K562 (cell line): ENCODE measurements around the gene TRAF1. TPM values are rescaled to one million over a fixed set of nuclear protein-coding genes. Genes with fewer than 3 reads are reported as not detected.

ENCODE experiments used
- ATAC-seq: fragments of 200-7000 bp; cut with Tn5 transposase; 3 replicates; pipeline ENCODE4 v1.9.1; 2020; ENCODE audit warnings: moderate library complexity
- BruUV-seq: library from RNA; stranded (reverse); fragments of 400-500 nt; replicated peaks from 2 replicates; lab custom pipeline; 2021; lab: Mats Ljungman, UMichigan
- CTCF ChIA-PET: fragments of 300-600 bp; formaldehyde crosslinking; extraction: SDS; loops from one replicate; lab custom pipeline; 2021; ENCODE audit warnings: low intra/inter-chr PET ratio; lab: Yijun Ruan, JAX
- POLR2A ChIA-PET: fragments of 300-600, 350-650 bp; sonication (Branson Sonifier 250); formaldehyde crosslinking; extraction: SDS; loops from one replicate; lab custom pipeline; 2021; ENCODE audit warnings: antibody characterized with exemption, inconsistent platforms; lab: Yijun Ruan, JAX
- DNase-seq, 4 experiments: peaks; one replicate each; pipeline versions ENCODE4 v3.0.0 to v3.0.0-alpha.2; 2011 to 2018; ENCODE audit warnings: low spot score in 3 of 4, mixed read lengths in 3 of 4; ENCODE audit errors: extremely low read depth in 1 of 4
- FAIRE-seq: peaks from 2 replicates; lab custom pipeline; 2011; peaks lifted over from hg19 to GRCh38; lab: Jason Lieb, UNC
- H2AFZ ChIP-seq: 2 replicates; pipeline ENCODE4 v1.6.0; 2011; ENCODE audit warnings: low read depth, low read length, control low read depth, inconsistent platforms
- H3K27ac ChIP-seq: fragments of 200-600 bp; 3 replicates; pipeline ENCODE4 v1.8.0; 2011; ENCODE audit warnings: low read depth, mild to moderate bottlenecking, control low read depth, inconsistent platforms, low read length, moderate library complexity, mixed read lengths; ENCODE audit errors: extremely low read depth
- H3K27me3 ChIP-seq, 2 experiments: fragments of 300-600 bp in 1 of 2; 2 replicates in 1 of 2; 3 replicates in 1 of 2; pipeline versions ENCODE4 v1.6.0 to v1.8.0; 2011; ENCODE audit warnings: inconsistent platforms in 2 of 2, low read length in 2 of 2, mild to moderate bottlenecking in 1 of 2, mixed read lengths in 1 of 2, moderate library complexity in 1 of 2; ENCODE audit not compliant: control insufficient read depth in 2 of 2, insufficient read depth in 2 of 2
- H3K36me3 ChIP-seq: fragments of 300-600 bp; 3 replicates; pipeline ENCODE4 v1.8.0; 2011; ENCODE audit warnings: mild to moderate bottlenecking, low read length, inconsistent platforms; ENCODE audit not compliant: control insufficient read depth, insufficient read depth
- H3K4me1 ChIP-seq, 2 experiments: fragments of 200-600 bp in 1 of 2; replicated peaks in 1 of 2; 2 replicates in 1 of 2; 3 replicates in 1 of 2; pipeline versions ENCODE4 v1.5.1 to v1.8.0; 2011; ENCODE audit warnings: inconsistent platforms in 2 of 2, low read length in 2 of 2, mild to moderate bottlenecking in 1 of 2, mixed read lengths in 1 of 2, moderate library complexity in 1 of 2; ENCODE audit not compliant: control insufficient read depth in 2 of 2, insufficient read depth in 2 of 2
- H3K4me2 ChIP-seq: 2 replicates; pipeline ENCODE4 v1.6.1; 2011; ENCODE audit warnings: low read length, control low read depth, inconsistent platforms, mixed read lengths; ENCODE audit not compliant: insufficient read depth
- H3K4me3 ChIP-seq: fragments of 200-600 bp; sonication (generic), shearing (Covaris generic); 2 replicates; pipeline ENCODE4 v1.5.1; 2016; ENCODE audit warnings: control low read depth, inconsistent platforms
- H3K79me2 ChIP-seq: fragments of 200-600 bp; 3 replicates; pipeline ENCODE4 v1.8.0; 2011; ENCODE audit warnings: low read length, inconsistent platforms; ENCODE audit not compliant: control insufficient read depth, insufficient read depth
- H3K9ac ChIP-seq, 2 experiments: 2 replicates each; pipeline versions ENCODE4 v1.6.0 to v1.6.1; 2011; ENCODE audit warnings: low read depth in 2 of 2, low read length in 2 of 2, control low read depth in 1 of 2, inconsistent platforms in 1 of 2, mild to moderate bottlenecking in 1 of 2, mixed read lengths in 1 of 2; ENCODE audit not compliant: insufficient read depth in 1 of 2
- H3K9me1 ChIP-seq: one replicate; pipeline ENCODE4 v1.6.0; 2011; ENCODE audit warnings: inconsistent platforms, mild to moderate bottlenecking, low read length, moderate library complexity; ENCODE audit not compliant: control insufficient read depth, insufficient read depth
- H3K9me3 ChIP-seq: replicated peaks from 2 replicates; pipeline ENCODE4 v1.5.1; 2011; ENCODE audit warnings: low read depth, low read length, inconsistent platforms; ENCODE audit not compliant: control insufficient read depth, insufficient read depth
- H4K20me1 ChIP-seq: replicated peaks from 2 replicates; pipeline ENCODE4 v1.6.1; 2011; ENCODE audit warnings: low read length, inconsistent platforms, mixed read lengths; ENCODE audit not compliant: control insufficient read depth, insufficient read depth
- MCM7 ChIP-seq, 2 experiments: fragments of 450-650 bp; IDR thresholded peaks; 2 replicates each; pipeline ENCODE4 v1.6.1; 2016 to 2018
- PML ChIP-seq: IDR thresholded peaks from 2 replicates; pipeline ENCODE4 v1.6.1; 2012; ENCODE audit warnings: low read length, inconsistent platforms
- RAD21 ChIP-seq, 2 experiments: fragments of 250-450 bp in 1 of 2; fragments of 450-650 bp in 1 of 2; sonication (Bioruptor Pico) in 1 of 2; formaldehyde crosslinking in 1 of 2; IDR thresholded peaks in 1 of 2; conservative IDR thresholded peaks in 1 of 2; 2 replicates each; pipeline versions ENCODE4 v1.4.0 to v1.8.0; 2020 to 2022; ENCODE audit warnings: mild to moderate bottlenecking in 2 of 2, moderate library complexity in 1 of 2
- TEAD2 ChIP-seq: fragments of 450-650 bp; IDR thresholded peaks from 2 replicates; pipeline ENCODE4 v1.6.1; 2016; ENCODE audit warnings: missing genetic modification characterization, control low read depth, missing compliant biosample characterization
- ZFP30 ChIP-seq: fragments of 250-450 bp; sonication (Bioruptor Pico); IDR thresholded peaks from 2 replicates; pipeline ENCODE4 v1.8.0; 2022; ENCODE audit warnings: moderate library complexity, mild to moderate bottlenecking, inconsistent platforms, borderline replicate concordance
- ZNF77 ChIP-seq: fragments of 250-450 bp; sonication (Bioruptor Pico); IDR thresholded peaks from 2 replicates; pipeline ENCODE4 v1.5.0; 2020
- ZSCAN29 ChIP-seq: fragments of 450-650 bp; IDR thresholded peaks from 2 replicates; pipeline ENCODE4 v1.6.1; 2017
- WGBS: fragments of 100-300 bp; shearing (Covaris generic); methylation state at CpG from one replicate; pipeline ENCODE4 v1.1.6; 2016; ENCODE audit warnings: low coverage, mixed read lengths; ENCODE audit not compliant: insufficient coverage; ENCODE audit errors: missing lambda C conversion rate; 5-methylcytosine and 5-hydroxymethylcytosine counted together
- in situ Hi-C: fragments of 300-500 bp; cut with MboI; formaldehyde crosslinking; loops from 4 replicates; pipeline ENCODE4 v1.15.0; 2018; ENCODE audit warnings: inconsistent platforms, mixed read lengths
- intact Hi-C: fragments of 100-400 bp; cut with micrococcal nuclease; formaldehyde crosslinking; loops from 2 replicates; pipeline ENCODE4 v1.14.2; 2022
- polyA plus RNA-seq, 8 experiments: library from polyadenylated mRNA; depleted of rRNA in 4 of 8; stranded (reverse) in 5 of 8; unstranded in 3 of 8; fragments of >200 nt; fragmentation: Nextera tagmentation in 2 of 8; fragmentation: Illumina TruSeq in 1 of 8; extraction: Ambion mirVana in 2 of 8; extraction: Trizol in 1 of 8; gene quantifications; 2 replicates each; pipeline versions ENCODE4 v1.2.1 to v1.2.3, GENCODE V29; 2011 to 2014; ENCODE audit warnings: inconsistent platforms in 1 of 8, missing spikeins in 1 of 8
- total RNA-seq, 7 experiments: library from RNA; depleted of rRNA in 6 of 7; stranded (reverse); fragments of >200 nt in 6 of 7; fragmentation: Illumina TruSeq in 2 of 7; extraction: Trizol in 2 of 7; gene quantifications; 2 replicates each; pipeline versions ENCODE4 v1.2.1 to v1.2.3, GENCODE V29; 2011 to 2021; ENCODE audit warnings: low replicate concordance in 1 of 7
- TF ChIP-seq, protein P1 (sequence below): fragments of 250-450 bp; sonication (Bioruptor Pico); IDR thresholded peaks from 2 replicates; pipeline ENCODE4 v1.5.0; 2021; ENCODE audit warnings: mild to moderate bottlenecking, borderline replicate concordance
- TF ChIP-seq, protein P2 (sequence below): fragments of 200-400 bp; formaldehyde crosslinking; IDR thresholded peaks from 2 replicates; pipeline ENCODE4 v1.6.1; 2017; ENCODE audit warnings: mild to moderate bottlenecking, low read depth, low read length, moderate library complexity
- TF ChIP-seq, protein P3 (sequence below), 3 experiments: IDR thresholded peaks in 2 of 3; conservative IDR thresholded peaks in 1 of 3; 2 replicates each; pipeline ENCODE4 v1.5.1; 2011 to 2012; ENCODE audit warnings: low read length in 3 of 3, mild to moderate bottlenecking in 3 of 3, control low read depth in 2 of 3, improper control_type of control experiment in 1 of 3, inconsistent platforms in 1 of 3, low read depth in 1 of 3, mixed read lengths in 1 of 3, moderate library complexity in 1 of 3; ENCODE audit not compliant: insufficient read depth in 2 of 3
- TF ChIP-seq, protein P4 (sequence below): sonication (generic); formaldehyde crosslinking; IDR thresholded peaks from 2 replicates; pipeline ENCODE4 v1.8.0; 2022; ENCODE audit warnings: missing genetic modification reagents, mild to moderate bottlenecking, moderate library complexity, borderline replicate concordance
- TF ChIP-seq, protein P5 (sequence below): fragments of 450-650 bp; formaldehyde crosslinking; conservative IDR thresholded peaks from 2 replicates; pipeline ENCODE4 v1.4.0; 2022; ENCODE audit warnings: mild to moderate bottlenecking, missing genetic modification characterization

Gene TRAF1
- total and polyA plus RNA-seq, 9 of the 15 experiments (the other 6 are each of a cell fraction or from before 2014, with no cell fraction given), result 0.01 to 1.1 (median 0.04) TPM; not detected in 2

DNA sequence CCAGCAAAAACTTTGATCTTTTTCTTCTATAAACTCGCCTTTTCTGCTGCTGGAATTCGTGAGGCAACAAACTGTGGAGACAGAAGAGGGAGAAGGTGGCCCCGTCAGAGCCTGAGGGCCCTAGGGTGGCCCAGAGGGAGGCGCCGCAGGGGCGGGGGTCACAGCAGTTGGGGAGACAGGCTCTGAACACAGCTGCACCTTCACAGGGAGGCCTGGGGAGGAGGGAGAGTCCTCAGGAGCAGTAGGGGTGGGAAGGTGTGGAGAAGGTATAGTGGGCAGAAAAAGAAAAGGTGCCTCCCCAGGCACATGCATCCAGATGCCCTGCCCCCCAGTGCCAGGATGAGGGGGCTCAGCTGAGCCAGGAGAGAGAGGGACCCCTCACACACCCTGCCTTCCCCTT, 64.7 kb downstream of the TRAF1 start:
- intact Hi-C loops, result loop anchor here (10.0 kb wide), 1 partner anchor 247 kb away; no protein-coding TSS in a partner anchor
- Histone ChIP-seq H3K27ac (no peak overlapping the region), H3K9me3 (no peaks in the 10 kb centered on the region), H3K4me1 (peaks cover 0 to 7% of the 10 kb centered on the region in 2 experiments; a peak in 2 of 5 replicates), H3K36me3 (peaks cover 95% of the 10 kb centered on the region), H3K4me3 (no peak overlapping the region), H3K27me3 (no peaks in the 10 kb centered on the region), H2AFZ (no peak overlapping the region), H3K79me2 (peaks cover 1% of the 10 kb centered on the region; the same call in 1 of the 3 replicates), H3K9ac (peak overlapping the region in 1 of 2 experiments; percentile 50; a peak in 2 of 4 replicates), H3K9me1 (peaks cover 9% of the 10 kb centered on the region), H4K20me1 (no peaks in the 10 kb centered on the region), H3K4me2 (no peak overlapping the region)
- ChIA-PET CTCF (no interaction called here), POLR2A (interaction anchor here (0.6 to 2.2 kb wide), 5 partner anchors 11 to 19 kb away, joined by 3 to 13 read pairs (median 8); partner anchors contain the start of gene PSMD5)
- TF ChIP-seq PML (no peak), ZNF77 (CRISPR knock-in tag) (no peak), TEAD2 (no peak), RAD21 (CRISPR knock-in tag; conservative IDR thresholded peaks at IDR 0.05 in 1 of 2, IDR thresholded peaks at IDR 0.05 in 1 of 2) (no peak), ZFP30 (CRISPR knock-in tag) (no peak), ZSCAN29 (no peak), MCM7 (IDR thresholded peaks at IDR 0.05) (no peak)
- TF ChIP-seq, protein P1, sequence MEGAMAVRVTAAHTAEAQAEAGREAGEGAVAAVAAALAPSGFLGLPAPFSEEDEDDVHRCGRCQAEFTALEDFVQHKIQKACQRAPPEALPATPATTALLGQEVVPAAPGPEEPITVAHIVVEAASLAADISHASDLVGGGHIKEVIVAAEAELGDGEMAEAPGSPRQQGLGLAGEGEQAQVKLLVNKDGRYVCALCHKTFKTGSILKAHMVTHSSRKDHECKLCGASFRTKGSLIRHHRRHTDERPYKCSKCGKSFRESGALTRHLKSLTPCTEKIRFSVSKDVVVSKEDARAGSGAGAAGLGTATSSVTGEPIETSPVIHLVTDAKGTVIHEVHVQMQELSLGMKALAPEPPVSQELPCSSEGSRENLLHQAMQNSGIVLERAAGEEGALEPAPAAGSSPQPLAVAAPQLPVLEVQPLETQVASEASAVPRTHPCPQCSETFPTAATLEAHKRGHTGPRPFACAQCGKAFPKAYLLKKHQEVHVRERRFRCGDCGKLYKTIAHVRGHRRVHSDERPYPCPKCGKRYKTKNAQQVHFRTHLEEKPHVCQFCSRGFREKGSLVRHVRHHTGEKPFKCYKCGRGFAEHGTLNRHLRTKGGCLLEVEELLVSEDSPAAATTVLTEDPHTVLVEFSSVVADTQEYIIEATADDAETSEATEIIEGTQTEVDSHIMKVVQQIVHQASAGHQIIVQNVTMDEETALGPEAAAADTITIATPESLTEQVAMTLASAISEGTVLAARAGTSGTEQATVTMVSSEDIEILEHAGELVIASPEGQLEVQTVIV (CRISPR knock-in tag), result no peak
- TF ChIP-seq, protein P2, sequence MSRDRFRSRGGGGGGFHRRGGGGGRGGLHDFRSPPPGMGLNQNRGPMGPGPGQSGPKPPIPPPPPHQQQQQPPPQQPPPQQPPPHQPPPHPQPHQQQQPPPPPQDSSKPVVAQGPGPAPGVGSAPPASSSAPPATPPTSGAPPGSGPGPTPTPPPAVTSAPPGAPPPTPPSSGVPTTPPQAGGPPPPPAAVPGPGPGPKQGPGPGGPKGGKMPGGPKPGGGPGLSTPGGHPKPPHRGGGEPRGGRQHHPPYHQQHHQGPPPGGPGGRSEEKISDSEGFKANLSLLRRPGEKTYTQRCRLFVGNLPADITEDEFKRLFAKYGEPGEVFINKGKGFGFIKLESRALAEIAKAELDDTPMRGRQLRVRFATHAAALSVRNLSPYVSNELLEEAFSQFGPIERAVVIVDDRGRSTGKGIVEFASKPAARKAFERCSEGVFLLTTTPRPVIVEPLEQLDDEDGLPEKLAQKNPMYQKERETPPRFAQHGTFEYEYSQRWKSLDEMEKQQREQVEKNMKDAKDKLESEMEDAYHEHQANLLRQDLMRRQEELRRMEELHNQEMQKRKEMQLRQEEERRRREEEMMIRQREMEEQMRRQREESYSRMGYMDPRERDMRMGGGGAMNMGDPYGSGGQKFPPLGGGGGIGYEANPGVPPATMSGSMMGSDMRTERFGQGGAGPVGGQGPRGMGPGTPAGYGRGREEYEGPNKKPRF, result no peak
- TF ChIP-seq, protein P3, sequence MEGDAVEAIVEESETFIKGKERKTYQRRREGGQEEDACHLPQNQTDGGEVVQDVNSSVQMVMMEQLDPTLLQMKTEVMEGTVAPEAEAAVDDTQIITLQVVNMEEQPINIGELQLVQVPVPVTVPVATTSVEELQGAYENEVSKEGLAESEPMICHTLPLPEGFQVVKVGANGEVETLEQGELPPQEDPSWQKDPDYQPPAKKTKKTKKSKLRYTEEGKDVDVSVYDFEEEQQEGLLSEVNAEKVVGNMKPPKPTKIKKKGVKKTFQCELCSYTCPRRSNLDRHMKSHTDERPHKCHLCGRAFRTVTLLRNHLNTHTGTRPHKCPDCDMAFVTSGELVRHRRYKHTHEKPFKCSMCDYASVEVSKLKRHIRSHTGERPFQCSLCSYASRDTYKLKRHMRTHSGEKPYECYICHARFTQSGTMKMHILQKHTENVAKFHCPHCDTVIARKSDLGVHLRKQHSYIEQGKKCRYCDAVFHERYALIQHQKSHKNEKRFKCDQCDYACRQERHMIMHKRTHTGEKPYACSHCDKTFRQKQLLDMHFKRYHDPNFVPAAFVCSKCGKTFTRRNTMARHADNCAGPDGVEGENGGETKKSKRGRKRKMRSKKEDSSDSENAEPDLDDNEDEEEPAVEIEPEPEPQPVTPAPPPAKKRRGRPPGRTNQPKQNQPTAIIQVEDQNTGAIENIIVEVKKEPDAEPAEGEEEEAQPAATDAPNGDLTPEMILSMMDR (IDR thresholded peaks at IDR 0.05 in 2 of 3, conservative IDR thresholded peaks at IDR 0.05 in 1 of 3; ENCODE audit: insufficient read depth in 2 of 3, low read depth in 1 of 3, low read length in 3 of 3), result peak in 2 of 3 experiments; percentile 12 to 34; a peak in 3 of 6 replicates
- TF ChIP-seq, protein P4, sequence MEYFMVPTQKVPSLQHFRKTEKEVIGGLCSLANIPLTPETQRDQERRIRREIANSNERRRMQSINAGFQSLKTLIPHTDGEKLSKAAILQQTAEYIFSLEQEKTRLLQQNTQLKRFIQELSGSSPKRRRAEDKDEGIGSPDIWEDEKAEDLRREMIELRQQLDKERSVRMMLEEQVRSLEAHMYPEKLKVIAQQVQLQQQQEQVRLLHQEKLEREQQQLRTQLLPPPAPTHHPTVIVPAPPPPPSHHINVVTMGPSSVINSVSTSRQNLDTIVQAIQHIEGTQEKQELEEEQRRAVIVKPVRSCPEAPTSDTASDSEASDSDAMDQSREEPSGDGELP (CRISPR knock-in tag), result no peak
- TF ChIP-seq, protein P5, sequence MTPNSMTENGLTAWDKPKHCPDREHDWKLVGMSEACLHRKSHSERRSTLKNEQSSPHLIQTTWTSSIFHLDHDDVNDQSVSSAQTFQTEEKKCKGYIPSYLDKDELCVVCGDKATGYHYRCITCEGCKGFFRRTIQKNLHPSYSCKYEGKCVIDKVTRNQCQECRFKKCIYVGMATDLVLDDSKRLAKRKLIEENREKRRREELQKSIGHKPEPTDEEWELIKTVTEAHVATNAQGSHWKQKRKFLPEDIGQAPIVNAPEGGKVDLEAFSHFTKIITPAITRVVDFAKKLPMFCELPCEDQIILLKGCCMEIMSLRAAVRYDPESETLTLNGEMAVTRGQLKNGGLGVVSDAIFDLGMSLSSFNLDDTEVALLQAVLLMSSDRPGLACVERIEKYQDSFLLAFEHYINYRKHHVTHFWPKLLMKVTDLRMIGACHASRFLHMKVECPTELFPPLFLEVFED, result 0 out of 2 replicates have a peak, but pooled peaks have one; percentile 13
- peak; percentile 20 for ATAC-seq
- in situ Hi-C loops, result no loop called here
- DNase-seq, result peak in 1 of 4 experiments; percentile 41
- no peak for FAIRE-seq
- BruUV-seq, result no TSS peak
- 94% methylated on average over 6 of the region's 6 CpGs for WGBS
